NCI-H146 treated with DMSO at 0.1 percent for 48 hours (cell line): ENCODE results near the gene GNG3.
"Not testable (repeated sequence)": the region's sequence is repeated elsewhere in the genome, so short reads cannot be mapped to it uniquely, and the experiment has no call there.

Source experiments
- DNase-seq: peaks from one replicate; lab custom pipeline; 2025; ENCODE audit not compliant: unreplicated experiment; lab: John Stamatoyannopoulos, UW

The GNG3 gene

DNA sequence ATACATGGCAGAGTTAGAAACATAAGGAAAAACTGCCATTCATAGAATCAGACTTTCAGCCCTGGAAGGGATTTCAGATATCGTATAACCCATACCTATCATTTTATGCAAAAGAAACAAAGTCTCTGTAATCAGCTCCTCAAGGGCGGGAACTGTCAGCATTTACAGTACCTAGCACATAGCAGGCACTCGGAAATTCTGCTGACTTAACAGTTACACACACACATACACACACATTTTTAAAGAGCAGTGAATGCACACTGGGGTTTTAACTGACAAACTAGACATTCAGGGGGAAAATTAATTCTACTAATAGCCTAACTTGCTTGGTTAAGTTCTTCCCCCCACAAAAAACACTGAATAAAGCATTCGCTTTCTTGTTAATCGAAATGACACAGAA is 8.7 kb downstream of the GNG3 start:
- no peak for DNase-seq

DNA sequence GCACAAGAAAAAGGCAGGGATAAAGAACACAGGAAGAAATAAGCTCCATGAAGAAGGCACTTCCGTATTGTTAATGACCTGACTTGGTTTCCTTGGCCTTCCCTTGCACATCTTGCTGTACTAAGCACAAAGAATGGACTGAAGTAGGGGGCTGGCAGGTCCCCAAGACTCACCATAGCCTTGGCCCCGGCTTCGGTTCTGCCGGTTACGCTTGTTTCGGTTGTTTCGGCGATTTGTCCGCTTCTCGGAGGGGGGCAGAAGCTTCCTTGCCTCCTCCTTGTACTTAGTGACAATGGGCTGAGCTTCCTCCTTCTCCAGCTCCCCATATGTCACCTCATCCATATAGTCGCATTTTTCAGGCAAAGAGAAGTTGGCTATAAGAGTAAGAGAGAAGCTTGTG is 9.3 kb downstream of the GNG3 start:
- DNase-seq, result no peak

DNA sequence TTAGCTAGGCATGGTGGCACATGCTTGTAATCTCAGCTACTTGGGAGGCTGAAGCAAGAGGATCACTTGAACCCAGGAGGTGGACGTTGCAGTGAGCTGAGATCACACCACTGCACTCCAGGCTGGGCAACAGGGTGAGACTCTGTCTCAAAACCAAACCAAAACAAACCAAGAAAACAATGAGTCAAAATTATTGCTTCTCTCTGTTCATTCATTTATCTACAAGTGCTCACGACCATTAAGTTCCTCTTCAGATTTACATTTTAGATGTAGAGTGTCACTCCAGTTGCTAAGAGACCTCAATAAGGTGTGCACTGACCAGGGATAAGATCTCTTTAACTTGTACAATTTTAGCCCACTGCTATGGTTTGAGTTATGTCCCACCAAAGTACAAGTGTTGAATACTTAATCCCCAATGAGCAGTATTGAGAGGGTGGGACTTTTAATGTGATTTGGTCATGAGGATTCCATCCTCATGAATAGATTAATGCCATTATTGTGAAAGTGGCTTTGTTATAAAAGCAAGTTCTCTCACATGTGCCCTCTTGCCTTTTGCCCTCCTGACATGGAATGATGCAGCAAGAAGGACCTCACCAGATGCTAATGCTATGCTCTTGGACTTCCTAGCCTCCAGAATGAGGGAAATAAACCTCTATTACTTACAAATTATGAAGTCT is 12.0 kb downstream of the GNG3 start:
- DNase-seq, result no peak

- DNase-seq, result no peak
Observed at GRCh38 chr11:62721994-62722393, 14.5 kb downstream of the GNG3 start.

DNA sequence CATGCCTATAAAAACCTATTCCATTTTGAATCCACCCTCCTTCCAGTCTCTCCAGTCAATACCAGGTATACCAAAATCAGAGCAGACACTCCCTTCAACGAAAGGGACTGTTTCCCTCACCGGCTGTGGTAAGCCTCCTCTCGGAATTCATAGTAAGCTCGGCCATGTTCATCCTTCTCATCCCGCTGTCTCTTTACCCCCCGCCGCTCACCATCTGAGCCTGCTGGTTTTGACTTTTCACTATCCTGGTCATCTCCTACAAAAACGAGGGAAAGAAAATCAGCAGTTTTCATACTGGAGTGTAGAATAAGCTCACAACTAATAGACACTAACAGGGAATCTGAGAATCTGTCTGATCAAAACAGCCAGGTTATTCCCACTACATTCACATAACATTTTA is 16.7 kb downstream of the GNG3 start:
- DNase-seq, result no peak

GRCh38 chr11:62725646-62726045 is 18.2 kb downstream of the GNG3 start:
- DNase-seq, result peak; percentile 17

DNA sequence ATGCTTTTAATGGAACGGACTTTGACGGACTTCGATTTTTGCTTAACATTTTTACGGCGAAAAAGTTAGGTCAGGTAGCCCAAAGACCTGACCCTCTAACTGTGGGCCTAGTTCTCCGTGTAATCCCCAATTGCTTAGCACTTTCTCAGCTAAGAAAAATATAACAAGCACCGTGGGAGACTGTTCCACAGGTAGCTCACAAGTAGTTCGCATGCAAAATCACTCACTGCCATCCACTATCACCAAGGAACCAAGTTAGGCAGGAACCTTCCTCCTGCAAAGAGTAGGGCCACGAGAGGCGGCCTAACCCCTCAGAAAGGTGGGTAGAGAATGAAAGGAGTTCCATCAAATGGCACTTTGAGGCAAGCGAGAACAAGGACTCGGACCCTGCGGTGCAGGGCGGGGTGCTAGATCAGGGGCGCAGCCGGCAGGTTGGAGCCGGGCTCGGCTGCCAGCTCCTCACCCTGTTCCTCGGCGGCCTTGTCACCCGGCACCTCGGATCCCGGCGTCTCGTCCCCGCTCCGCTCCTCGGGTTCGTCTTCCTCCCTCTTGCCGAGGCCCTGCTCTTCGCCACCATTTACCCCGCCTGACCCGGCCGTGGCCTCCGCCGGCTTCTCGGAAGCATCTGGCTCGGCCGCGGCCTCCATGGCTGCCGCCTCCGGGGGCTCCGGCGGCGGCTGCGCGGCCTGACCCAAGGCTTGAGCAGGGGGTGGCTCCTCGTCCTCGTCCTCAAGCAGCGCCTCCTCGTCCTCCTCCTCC is 18.9 kb downstream of the GNG3 start:
- no peak for DNase-seq

- DNase-seq, result no peak
Observed at GRCh38 chr11:62726915-62727164, 19.4 kb downstream of the GNG3 start.

DNA sequence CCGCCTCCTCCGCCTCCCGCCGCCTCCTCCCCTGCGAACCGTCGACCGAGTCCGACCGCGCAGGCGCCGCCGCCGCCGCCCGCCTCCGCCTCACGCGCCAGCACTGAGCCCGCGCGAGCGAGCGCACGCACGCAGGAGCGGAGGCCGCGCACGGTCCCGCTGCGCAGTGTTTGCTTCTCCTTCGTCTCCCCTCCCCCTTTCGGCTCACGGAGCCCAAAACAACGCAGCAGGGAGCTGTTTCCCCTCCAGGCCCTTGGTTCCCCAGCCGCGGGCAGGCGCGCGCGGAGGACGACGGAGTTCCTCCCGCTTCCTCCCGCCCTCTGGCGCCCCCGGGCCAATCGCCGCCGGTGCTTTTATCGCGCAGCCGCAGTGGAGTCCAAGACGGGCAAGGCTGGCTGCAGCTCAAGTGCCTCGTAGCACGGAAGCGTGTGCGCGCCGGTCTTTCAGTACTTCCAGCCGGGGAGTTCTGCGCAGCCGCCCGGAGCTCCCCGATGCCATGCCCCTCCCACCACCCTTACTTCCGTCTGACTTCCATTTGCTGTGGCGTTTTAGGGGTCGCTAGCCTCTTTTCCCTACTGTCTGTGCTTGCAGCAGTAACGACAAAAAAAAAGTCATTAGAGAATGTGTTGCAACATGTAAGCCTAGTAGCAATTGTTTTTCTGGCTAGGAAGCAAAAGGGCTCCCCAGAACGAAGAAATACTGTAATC is 19.8 kb downstream of the GNG3 start, which contains the start of gene HNRNPUL2:
TSS of gene HNRNPUL2 (minus strand) at position 293 of the 707 bp plus-strand sequence. CDS start 301 bp downstream, outside the sequence.
- peak; percentile 95 for DNase-seq

- DNase-seq, result peak; percentile 93
Observed at GRCh38 chr11:62727872-62728170, 20.3 kb downstream of the GNG3 start.

DNA sequence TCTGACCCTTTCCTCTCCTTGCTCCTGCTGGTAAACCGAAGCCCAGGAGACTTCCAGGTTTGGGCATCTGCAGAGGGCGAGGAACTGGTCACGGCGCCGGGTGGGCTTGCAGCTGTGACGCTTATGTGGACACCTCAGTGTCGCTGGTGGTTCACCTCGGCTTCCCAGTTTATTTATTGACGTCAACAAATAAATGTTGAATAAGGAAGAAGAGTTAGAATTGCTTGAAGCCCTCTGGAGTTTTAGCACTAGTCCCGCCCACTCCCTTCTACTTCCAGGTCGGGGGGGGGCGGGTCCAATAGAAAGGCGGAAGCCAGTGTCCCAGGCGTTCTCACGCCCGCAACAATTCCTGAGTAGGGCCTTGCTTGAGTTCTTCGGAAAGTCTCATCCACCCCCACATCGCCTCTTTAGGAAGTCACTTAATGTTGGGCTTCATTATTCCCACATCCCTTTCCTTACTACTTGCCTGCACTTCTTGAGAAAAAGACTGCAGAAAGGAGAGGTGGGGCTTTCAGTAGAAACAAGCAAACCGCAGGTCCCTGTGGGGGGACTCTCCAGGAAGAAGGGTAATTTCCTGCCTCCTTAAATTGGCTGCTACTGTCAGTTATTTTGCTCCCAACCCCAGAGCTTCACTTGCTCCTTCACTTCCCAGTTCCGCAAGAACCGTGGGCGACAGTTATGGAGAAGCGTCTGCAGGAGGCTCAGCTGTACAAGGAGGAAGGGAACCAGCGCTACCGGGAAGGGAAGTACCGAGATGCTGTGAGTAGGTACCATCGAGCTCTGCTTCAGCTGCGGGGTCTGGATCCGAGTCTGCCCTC is 20.9 kb downstream of the GNG3 start, which contains the start of gene TTC9C:
TSS of gene TTC9C (plus strand) at position 316 of the 818 bp plus-strand sequence. CDS start at position 679, 363 bp downstream.
- DNase-seq, result peak; percentile 82

DNA sequence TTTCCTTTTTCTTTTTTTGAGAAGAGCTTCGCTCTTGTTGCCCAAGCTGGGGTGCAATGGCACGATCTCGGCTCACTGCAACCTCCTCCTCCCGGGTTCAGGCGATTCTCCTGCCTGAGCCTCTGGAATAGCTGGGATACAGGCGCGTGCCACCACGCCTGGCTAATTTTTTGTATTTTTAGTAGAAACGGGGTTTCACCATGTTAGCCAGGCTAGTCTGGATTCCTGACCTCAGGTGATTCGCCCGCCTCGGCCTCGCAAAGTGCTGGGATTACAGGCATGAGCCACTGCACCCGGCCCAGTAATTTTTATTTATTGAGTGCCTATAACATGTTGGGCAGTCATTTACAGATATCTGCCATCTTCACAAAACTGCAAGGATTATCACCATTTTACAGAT is 22.6 kb downstream of the GNG3 start:
- DNase-seq, result not testable (repeated sequence)

DNA sequence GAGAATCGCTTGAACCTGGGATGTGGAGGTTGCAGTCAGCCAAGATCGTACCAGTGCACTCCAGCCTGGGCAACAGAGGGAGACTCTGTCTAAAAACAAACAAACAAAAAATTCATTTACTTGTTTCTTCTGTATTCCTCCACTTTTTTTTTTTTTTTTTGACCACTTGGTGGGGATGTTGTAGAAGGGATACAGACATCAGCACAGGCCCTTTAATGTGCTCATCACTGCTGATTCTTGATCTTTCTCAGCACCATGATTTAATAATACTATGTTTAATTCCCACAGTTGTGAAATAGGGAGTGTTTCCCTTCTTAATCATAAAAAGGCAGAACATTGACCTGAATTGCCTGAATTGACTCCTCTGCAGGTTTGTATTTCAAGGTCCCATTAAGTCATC is 25.4 kb downstream of the GNG3 start:
- DNase-seq, result no peak

GRCh38 chr11:62737196-62737595 is 29.7 kb downstream of the GNG3 start:
- no peak for DNase-seq

DNA sequence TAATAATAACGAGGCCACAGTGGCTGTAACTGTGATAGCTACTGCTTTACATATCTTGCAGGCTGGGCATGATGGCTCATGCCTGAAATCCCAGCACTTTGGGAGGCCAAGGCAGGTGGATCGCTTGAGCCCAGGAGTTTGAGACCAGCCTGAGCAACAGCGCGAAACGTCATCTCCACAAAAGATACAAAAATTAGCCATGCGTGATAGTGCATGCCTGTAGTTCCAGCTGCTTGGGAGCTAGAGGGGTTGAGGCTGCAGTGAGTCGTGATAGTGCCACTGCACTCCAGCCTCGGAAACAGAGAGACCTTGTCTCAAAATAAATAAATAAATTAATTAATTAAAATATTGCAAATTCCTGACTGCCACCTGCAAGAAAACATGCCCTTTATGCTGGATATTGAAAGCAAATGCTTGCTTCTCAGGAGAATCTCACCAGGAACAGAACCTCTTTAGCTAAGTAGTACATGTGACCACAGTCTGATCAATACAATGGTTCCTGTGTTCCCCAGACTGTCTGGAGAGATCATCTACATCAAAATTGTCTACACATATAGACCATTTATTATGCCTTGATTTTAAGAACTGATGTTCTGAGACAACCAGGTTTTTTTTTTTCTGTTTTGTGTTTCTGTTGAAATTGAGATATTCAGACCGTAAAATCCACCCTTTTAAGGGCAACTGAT is 40.1 kb downstream of the GNG3 start:
- DNase-seq, result no peak

DNA sequence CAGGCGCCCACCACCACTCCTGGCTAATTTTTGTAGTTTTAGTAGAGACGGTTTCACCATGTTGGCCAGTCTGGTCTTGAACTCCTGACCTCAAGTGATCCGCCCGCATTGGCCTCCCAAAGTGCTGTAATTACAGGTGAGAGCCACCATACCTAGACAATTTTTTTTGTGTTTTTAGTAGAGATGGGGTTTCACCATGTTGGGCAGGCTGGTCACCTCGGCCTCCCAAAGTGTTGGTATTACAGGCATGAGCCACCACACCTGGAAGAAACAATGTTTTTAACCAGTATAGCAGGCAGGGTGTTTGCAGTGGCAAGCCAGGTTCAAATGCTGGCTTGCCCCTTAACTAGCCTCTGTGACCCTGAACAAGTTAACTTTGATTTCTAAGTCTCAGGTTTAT is 42.5 kb downstream of the GNG3 start:
- DNase-seq, result not testable (repeated sequence)

- DNase-seq, result no peak
Observed at GRCh38 chr11:62752177-62752785, 44.8 kb downstream of the GNG3 start.

DNA sequence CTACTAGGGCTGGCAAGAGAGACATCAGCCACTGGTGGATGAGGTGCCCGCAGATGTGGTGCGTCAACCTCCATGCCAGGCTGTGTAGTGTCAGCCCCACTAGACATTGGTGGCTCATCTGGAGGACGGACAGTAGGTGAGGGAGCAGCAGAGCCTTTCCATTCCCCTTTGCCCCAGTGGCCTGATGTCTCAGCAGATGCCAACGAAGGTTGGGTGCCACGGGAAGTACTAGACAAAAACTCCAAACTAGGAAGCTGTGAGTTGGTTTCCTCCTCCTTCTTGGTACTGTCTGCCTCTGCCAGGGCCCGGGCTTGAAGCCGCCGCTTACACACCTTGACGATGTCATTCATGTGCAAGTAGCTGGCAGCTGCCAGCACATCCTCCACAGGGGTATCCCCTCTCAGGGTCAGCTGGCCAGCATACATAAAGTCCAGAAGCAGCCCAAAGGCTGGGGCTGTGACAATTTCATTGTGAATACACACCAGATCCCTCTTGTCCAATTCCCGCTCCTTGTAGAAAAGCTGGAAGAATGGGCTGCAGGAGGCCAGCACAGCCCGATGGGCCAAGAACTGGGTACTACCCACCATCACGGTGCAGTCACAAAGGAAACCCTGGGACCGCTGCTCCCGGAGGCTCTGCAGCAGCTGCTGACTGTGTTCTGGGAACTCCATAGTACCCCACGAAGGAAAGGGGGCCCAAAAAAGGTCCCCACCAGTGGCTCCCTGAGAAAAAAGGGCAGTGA is 45.7 kb downstream of the GNG3 start:
- no peak for DNase-seq

DNA sequence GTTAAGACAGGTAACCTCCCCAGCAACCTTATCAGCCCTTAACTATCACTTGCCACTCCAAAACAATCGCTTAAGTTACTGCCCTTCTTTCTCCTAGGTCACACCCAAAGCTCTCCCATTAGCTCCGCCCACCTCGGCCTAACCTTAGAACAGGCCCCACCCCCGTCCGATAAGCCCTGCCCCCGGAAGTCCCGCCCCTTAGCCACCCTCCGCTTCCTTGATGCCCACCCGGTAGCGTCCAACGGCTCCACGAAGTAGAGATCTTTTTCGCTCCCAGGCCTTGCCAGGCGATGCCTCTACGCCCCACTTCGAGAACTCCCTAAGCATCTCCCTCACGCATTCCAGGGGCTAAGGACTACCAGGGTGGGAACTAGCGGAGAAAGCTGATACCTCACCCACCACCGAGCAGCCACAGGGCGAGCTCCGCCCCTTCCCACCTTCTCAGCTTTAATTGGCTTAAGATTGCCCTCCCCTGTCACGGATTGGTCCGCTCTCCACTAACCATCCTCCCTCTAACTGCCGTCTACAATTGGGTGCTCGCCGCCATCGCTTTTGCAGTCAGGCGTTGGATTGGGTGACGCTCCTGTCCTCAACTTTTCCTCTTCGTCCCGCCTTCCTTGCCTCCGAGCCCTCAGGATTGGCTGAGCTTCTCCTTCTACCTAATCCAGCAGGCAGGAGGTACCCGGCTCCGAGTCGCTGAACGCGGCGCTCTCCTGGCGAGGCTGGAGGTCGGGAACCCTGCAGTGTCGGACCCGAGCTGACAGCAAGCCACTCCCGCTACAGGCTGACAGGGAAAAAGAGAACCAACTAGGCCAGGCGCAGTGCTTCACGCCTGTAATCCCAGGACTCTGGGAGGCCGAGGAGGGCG is 46.5 kb downstream of the GNG3 start, which contains the start of gene ZBTB3:
TSS of gene ZBTB3 (minus strand) at position 425 of the 868 bp plus-strand sequence. CDS start 496 bp downstream, outside the sequence.
- DNase-seq, result peak; percentile 99
